Fibroblast of skin of left biceps (primary cell): ENCODE measurements around the gene IFIT5.
"Not testable (repeated sequence)": the region's sequence is repeated elsewhere in the genome, so short reads cannot be mapped to it uniquely, and the experiment has no call there.

Source experiments
- DNase-seq, 2 experiments: peaks; one replicate each; pipeline ENCODE4 v3.0.0-alpha.2; 2013; ENCODE audit warnings: low read depth in 2 of 2

Gene IFIT5

GRCh38 chr10:89431977-89432376, 17.6 kb downstream of the IFIT5 start:
- DNase-seq, result peak; percentile 32 to 42

DNA sequence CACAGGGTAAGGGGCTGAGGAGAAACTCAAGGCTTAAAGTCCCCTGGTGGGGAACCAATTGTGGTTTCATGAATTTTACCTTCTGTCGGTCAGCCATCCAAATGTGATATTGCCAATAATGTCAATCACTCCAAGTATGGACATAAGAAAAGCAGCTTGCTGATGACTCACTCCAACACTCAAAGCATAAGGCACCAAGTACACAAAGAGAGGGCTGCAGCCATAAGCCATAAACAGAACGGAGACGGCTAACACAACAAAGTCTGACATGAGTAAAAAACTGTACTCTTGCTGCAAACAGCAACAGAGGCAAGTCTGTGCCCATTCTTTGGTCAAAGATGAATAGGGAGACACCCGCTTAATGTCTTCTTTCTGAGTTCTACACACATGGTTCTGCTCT, 24.2 kb downstream of the IFIT5 start:
- DNase-seq, result no peak

GRCh38 chr10:89440226-89441009, 26.1 kb downstream of the IFIT5 start:
- no peak for DNase-seq

- DNase-seq, result no peak
Measured at GRCh38 chr10:89442289-89442688, 27.9 kb downstream of the IFIT5 start.

- not testable (repeated sequence) for DNase-seq
Measured at GRCh38 chr10:89444819-89445218, 30.5 kb downstream of the IFIT5 start.

DNA sequence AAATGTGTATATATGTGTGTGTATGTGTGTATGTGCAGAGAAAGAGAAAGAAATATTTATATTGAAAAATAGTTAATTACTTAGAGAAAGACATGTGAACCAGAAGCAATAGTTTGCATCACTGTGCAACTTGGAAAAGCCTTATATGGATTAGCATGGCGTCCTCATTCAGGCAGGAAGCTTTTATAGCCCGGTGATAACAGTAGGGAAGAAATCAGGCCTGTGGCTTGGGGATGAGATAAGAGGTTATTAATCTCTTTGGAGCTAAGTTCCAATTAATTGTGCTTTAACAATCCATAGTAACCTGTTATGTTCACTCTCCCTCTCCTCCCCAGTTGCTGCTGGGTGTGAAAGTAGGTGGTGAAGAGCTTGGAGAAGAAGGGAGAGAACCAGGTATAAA, 36.5 kb downstream of the IFIT5 start:
- no peak for DNase-seq

- DNase-seq, result no peak
Measured at GRCh38 chr10:89452193-89452592, 37.8 kb downstream of the IFIT5 start.

DNA sequence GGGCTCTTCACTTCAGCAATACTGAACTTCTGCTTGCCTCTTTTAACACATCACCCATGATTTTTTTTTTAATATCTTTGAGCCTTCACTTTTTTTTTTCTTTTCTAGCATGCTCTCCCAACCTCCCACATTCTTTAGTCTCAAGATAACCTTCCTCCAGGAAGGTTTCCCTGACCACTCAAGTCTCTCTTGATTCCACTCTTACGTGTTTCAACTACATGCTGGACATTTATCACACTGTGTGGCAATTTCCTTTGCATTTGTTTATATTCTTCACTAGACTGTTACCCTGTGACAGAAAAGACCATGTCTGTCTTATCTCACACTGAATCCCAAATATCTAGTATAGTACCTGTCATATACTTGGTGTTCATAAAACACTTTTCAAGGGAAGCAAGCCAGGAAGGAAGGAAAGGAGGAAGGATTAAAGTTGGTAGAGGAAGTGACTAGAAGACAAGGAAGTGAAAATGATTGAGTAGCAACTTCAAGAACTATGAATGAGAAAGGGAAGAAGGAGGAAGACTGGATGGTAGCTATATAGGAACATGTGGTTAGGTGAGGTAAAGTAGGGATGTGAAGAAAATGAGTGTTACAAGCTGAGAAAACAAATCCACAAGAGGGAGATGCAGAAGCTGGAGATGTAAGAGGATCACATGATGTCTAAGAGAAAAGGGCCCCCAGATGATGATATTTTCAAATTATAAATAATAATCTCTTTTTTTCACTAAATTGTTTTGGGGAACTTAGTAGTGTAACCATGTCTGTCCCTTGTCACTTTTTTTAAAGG, 40.4 kb downstream of the IFIT5 start:
- DNase-seq, result no peak

- DNase-seq, result peak; percentile 57 to 59
Measured at GRCh38 chr10:89458291-89458690, 43.9 kb downstream of the IFIT5 start.

DNA sequence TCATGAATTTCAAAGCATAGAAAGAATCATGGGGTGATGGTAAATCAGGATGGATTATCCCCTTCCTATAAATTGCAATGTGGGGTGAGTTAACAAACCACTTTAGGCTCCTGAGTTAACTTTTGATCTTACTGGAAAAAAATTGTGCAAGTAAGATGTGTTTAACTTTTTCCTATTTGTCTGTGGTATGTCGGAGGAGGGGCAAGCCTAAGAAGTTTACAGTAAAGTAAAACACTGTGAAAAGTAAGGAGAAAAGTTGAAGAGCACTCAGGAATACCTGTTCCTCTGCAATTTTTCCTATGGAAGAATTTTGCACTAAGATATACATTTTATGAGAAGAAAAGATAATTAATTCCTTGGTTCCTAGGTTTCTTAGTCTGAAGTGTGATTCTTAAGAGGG, 44.4 kb downstream of the IFIT5 start:
- DNase-seq, result no peak

DNA sequence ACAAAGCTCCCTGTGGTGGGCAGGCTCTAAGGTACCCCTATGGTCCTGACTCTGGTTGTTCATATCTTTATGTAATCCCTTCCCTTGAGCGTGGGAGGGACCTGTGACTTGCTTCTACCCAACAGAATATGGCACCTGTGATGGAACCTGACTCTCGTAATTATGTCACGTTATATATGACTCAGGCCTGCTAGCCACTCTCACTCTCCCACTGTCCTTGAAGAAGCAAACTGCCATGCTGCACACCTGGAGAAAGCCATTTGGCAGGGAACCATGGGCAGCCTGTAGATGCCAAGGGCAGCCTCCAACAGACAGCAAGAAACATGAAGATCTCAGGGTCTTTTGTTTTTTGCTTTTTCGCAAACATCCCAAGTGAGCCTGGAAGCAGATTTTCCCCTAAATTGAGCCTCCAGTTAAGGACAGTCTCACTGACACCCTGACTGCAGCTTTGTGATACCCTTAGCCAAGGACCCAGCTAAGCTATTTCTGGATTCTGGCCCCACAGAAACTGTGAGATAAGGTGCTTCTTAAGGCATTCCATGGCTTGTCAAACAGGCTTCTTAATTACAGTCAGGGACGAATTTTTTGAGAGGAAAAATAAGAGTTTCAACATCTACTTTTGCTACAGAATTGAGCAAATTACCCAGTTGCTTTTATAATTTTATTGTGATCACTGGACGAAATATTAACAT, 49.6 kb downstream of the IFIT5 start:
- DNase-seq, result no peak

DNA sequence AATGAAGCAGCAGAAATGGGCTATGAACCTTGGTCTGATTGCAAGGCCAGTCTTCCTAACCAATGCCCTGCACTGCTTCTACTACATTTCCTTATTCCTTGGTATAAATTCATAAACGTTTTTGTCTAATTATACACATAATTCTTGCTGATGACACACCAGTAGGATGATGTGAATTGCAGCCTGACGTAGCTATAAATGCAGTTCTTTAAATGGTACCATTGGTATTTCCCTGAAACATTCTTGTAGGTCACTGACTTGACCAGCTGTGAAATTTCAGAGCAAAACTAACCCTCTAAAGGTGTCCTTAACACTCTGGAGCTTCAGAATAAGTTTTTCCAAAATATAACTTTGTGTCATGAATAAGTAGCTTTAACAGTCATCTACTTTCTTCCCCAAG, 50.8 kb downstream of the IFIT5 start:
- DNase-seq, result no peak

DNA sequence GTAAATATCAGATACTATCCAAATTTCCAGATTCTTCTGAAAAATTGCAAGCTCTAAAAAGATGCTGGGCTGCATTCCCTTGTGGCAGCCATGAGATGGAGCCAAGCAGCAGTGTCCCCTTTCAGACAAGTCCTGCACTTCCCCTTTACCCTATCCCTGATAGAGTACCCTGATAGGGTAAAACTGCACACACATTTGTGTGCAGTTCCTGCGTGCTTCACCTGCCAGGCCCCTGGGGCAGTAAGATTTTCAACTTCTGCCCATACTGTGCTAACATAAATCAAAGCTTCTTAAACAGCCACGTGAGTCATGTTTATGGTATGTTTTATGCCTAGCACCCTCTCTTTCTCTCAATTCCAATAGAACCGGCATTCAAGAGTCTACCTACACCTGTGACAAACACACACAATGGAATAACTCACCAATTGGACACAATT, 52.2 kb downstream of the IFIT5 start:
- DNase-seq, result no peak

- DNase-seq, result no peak
Measured at GRCh38 chr10:89468191-89468965, 54.0 kb downstream of the IFIT5 start.

DNA sequence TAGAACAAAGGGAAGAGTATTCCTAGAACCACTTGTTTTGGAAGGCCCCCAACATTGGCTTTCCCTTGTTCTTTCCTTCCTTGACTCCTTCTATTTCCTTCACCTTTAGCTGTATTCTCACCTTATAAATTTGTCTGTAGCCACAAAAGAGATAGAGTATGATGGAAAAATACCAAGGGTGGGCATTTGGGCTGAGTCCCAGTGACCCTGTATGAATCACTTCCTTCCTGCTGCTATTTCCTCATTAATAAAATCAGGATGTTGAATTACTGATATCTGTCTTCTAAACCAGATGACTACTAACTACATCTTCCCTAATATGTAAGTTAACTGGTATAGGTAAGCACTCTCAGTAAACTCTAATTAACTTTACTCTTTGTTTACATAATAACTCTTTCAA, 55.1 kb downstream of the IFIT5 start:
- DNase-seq, result no peak
